Upper lobe of right lung (tissue), 1 donor: ENCODE results near the gene HIPK2. TPM values are rescaled to one million over a fixed set of nuclear protein-coding genes. Genes with fewer than 3 reads are reported as not detected.
A peak's percentile ranks its signal among the peaks of the same experiment; 100 is the strongest.

Source experiments
- ATAC-seq: fragments of 200-7000 bp; cut with Tn5 transposase; one replicate; pipeline ENCODE4 v1.9.1; 2020; ENCODE audit warnings: mild to moderate bottlenecking, moderate library complexity
- DNase-seq: peaks from one replicate; pipeline ENCODE4 v3.0.0-alpha.2; 2020
- H3K27ac ChIP-seq: fragments of 200-600 bp; one replicate; pipeline ENCODE4 v1.8.0; 2022
- H3K27me3 ChIP-seq: fragments of 200-600 bp; one replicate; pipeline ENCODE4 v1.8.0; 2022; ENCODE audit warnings: mild to moderate bottlenecking
- H3K36me3 ChIP-seq: fragments of 200-600 bp; one replicate; pipeline ENCODE4 v1.8.0; 2022
- H3K4me1 ChIP-seq: fragments of 200-600 bp; one replicate; pipeline ENCODE4 v1.8.0; 2022
- H3K4me3 ChIP-seq: fragments of 200-600 bp; one replicate; pipeline ENCODE4 v1.8.0; 2022; ENCODE audit warnings: mild to moderate bottlenecking
- H3K9me3 ChIP-seq: fragments of 200-600 bp; one replicate; pipeline ENCODE4 v1.8.0; 2022
- CTCF ChIP-seq: fragments of 200-600 bp; IDR thresholded peaks from one replicate; pipeline ENCODE4 v1.8.0; 2022; ENCODE audit warnings: antibody characterized with exemption
- intact Hi-C: fragments of 100-400 bp; cut with DNase I; formaldehyde crosslinking; loops from one replicate; pipeline ENCODE4 v1.11.0; 2022
- total RNA-seq: library from RNA; stranded (reverse); fragmentation: NEBNext Ultra II Directional; extraction: Animal tissue kit (Norgen Biotek cat#: 25700); gene quantifications from one replicate; pipeline ENCODE4 v1.2.1, GENCODE V29; 2021
- donor health status: DM: no; HTN: yes; CAD: no; lungs with severe emphysema.

HIPK2 gene
- total RNA-seq, 1 donor from 2014 or later: 64.3 TPM

GRCh38 chr7:139648391-139648861 lies 129.4 kb downstream of the HIPK2 start:
- H3K4me3 ChIP-seq: no peak overlapping the region
- no peaks in the 10 kb centered on the region for H3K9me3 ChIP-seq
- intact Hi-C loops: loop anchor here (5.0 to 10.0 kb wide), 2 partner anchors 126 to 354 kb away; partner anchors contain the start of gene HIPK2
- peaks cover 49% of the 10 kb centered on the region for H3K4me1 ChIP-seq
- ATAC-seq (peak; percentile 1), DNase-seq (no peak)
- no peaks in the 10 kb centered on the region for H3K36me3 ChIP-seq
- no peak for TF ChIP-seq CTCF
- no peaks in the 10 kb centered on the region for H3K27me3 ChIP-seq
- H3K27ac ChIP-seq: peak overlapping the region; percentile 63

GRCh38 chr7:139647814-139648390 lies 129.9 kb downstream of the HIPK2 start:
- intact Hi-C loops: loop anchor here (5.0 to 10.0 kb wide), 2 partner anchors 127 to 354 kb away; partner anchors contain the start of gene HIPK2
- H3K4me1 ChIP-seq: peaks cover 44% of the 10 kb centered on the region
- no peaks in the 10 kb centered on the region for H3K27me3 ChIP-seq
- ATAC-seq (no peak), DNase-seq (no peak)
- H3K36me3 ChIP-seq: no peaks in the 10 kb centered on the region
- H3K4me3 ChIP-seq: no peak overlapping the region
- no peak for TF ChIP-seq CTCF
- no peaks in the 10 kb centered on the region for H3K9me3 ChIP-seq
- peak overlapping the region; percentile 63 for H3K27ac ChIP-seq

GRCh38 chr7:139647085-139647484 lies 130.7 kb downstream of the HIPK2 start:
- DNase-seq: no peak
- H3K27me3 ChIP-seq: no peaks in the 10 kb centered on the region
- peaks cover 44% of the 10 kb centered on the region for H3K4me1 ChIP-seq
- intact Hi-C loops: loop anchor here (5.0 to 10.0 kb wide), 2 partner anchors 128 to 355 kb away; partner anchors contain the start of gene HIPK2
- no peak overlapping the region for H3K27ac ChIP-seq
- no peak for TF ChIP-seq CTCF
- no peak overlapping the region for H3K4me3 ChIP-seq
- no peaks in the 10 kb centered on the region for H3K36me3 ChIP-seq
- no peaks in the 10 kb centered on the region for H3K9me3 ChIP-seq
- no peak for ATAC-seq

GRCh38 chr7:139646566-139646965 lies 131.2 kb downstream of the HIPK2 start:
- no peak for TF ChIP-seq CTCF
- DNase-seq: no peak
- no peaks in the 10 kb centered on the region for H3K36me3 ChIP-seq
- no peak for ATAC-seq
- H3K27ac ChIP-seq: no peak overlapping the region
- H3K27me3 ChIP-seq: no peaks in the 10 kb centered on the region
- peaks cover 43% of the 10 kb centered on the region for H3K4me1 ChIP-seq
- intact Hi-C loops: loop anchor here (5.0 to 10.0 kb wide), 2 partner anchors 128 to 356 kb away; partner anchors contain the start of gene HIPK2
- H3K9me3 ChIP-seq: no peaks in the 10 kb centered on the region
- no peak overlapping the region for H3K4me3 ChIP-seq

- H3K27ac ChIP-seq: no peak overlapping the region
- no peaks in the 10 kb centered on the region for H3K27me3 ChIP-seq
- intact Hi-C loops: loop anchor here (5.0 to 10.0 kb wide), 2 partner anchors 129 to 356 kb away; partner anchors contain the start of gene HIPK2
- H3K4me3 ChIP-seq: no peak overlapping the region
- no peaks in the 10 kb centered on the region for H3K36me3 ChIP-seq
- ATAC-seq (peak; percentile 82), DNase-seq (peak; percentile 83)
- no peaks in the 10 kb centered on the region for H3K9me3 ChIP-seq
- H3K4me1 ChIP-seq: peaks cover 37% of the 10 kb centered on the region
- TF ChIP-seq CTCF: peak; percentile 94
Measured at GRCh38 chr7:139645572-139646523, 131.9 kb downstream of the HIPK2 start.
